Measurements from ENCODE around the gene SHB.

Gene SHB

DNA sequence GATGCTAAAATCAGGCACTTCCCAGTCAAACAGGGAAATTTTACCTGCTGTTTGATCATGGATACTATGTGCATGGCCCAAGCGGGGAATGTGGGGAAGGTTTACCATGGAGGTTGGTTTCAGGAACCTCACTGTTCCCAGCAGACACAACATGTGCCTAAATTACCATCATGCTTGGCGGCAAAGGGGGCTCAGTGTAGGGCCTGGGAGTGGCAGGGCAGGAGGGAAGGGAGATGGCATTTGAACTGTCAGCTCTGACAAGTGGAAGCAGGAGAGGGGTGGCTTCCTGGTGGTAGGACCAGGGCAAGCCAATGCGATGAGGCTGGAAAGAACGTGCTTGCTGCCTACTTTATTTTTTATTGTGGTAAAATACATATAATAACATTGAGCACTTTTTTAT lies 93.4 kb downstream of the SHB start:
- no peak for DNase-seq (ENCODE audit: extremely low read depth, insufficient read length)
- Histone ChIP-seq H3K36me3 (ENCODE audit: control insufficient read depth, insufficient read depth, low read length) (no peaks in the 10 kb centered on the region), H3K4me3 (replicated peaks; ENCODE audit: low read depth, low read length) (no peak overlapping the region), H3K27me3 (replicated peaks; ENCODE audit: control insufficient read depth, insufficient read depth, low read length) (no peaks in the 10 kb centered on the region)
- TF ChIP-seq CTCF (IDR thresholded peaks at IDR 0.05; ENCODE audit: insufficient read depth, low read length, poor library complexity, severe bottlenecking), result no peak

DNA sequence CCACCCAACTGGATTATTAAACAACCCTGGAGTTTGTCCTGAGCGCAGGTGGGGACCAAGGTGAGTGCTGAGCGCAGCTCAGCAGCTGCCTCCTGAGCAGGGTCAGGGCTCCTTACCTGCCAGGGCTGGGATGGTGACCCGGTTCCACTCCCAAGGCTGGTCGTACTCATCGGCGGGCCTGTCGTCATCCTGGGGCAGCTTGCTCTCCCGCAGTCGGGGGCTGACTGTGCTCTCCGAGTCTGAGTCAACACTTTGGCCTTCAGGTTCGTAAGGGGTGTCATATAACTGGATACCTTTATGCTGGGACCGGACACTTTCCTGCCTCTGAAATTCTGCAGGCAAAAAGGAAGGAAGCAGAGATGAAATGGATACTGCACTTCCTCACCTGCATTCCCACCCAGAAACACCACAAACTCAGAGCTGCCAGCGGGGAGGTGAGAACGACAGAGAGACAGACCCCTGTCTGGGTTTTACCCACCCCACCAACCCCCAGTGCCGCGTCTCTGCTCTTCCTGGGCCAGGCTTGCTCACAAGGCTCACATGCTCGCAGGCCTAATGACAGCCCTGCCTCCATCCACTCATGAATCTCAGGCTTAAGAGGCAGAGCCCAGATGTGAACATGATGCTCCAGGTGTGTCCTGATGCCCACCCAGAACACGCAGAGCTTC lies 94.4 kb downstream of the SHB start:
- TF ChIP-seq CTCF (IDR thresholded peaks at IDR 0.05; ENCODE audit: insufficient read depth, low read length, poor library complexity, severe bottlenecking), result no peak
- DNase-seq (ENCODE audit: extremely low read depth, insufficient read length), result no peak
- H3K4me3 ChIP-seq (replicated peaks; ENCODE audit: low read depth, low read length), result no peak overlapping the region
- no peaks in the 10 kb centered on the region for H3K27me3 ChIP-seq (replicated peaks; ENCODE audit: control insufficient read depth, insufficient read depth, low read length)
- no peaks in the 10 kb centered on the region for H3K36me3 ChIP-seq (ENCODE audit: control insufficient read depth, insufficient read depth, low read length)

DNA sequence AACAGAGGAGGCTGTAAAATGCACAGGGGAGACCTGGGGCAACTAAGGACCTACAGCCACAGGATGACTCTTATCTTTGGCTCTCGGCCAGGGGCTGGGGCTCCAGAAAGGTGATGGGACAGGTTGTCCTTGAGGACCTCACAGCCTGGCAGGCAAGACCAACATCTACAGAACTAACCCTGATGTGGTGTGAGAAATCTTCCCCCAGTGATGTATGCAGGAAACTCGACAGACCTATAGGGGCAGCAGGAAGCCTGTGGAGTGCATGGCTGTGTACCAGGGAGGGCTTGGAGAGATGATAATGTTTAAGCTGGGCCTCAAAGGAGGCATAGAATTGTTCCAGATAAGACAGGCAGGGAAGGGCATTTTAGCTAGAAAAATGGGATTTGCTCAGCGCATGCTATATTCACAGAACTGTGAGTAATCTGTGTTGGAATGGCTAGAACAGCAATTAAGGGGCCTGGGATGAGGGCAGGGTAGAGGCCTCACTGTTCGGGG lies 96.6 kb downstream of the SHB start:
- no peaks in the 10 kb centered on the region for H3K27me3 ChIP-seq (replicated peaks; ENCODE audit: control insufficient read depth, insufficient read depth, low read length)
- DNase-seq (ENCODE audit: extremely low read depth, insufficient read length), result no peak
- no peak for TF ChIP-seq CTCF (IDR thresholded peaks at IDR 0.05; ENCODE audit: insufficient read depth, low read length, poor library complexity, severe bottlenecking)
- H3K36me3 ChIP-seq (ENCODE audit: control insufficient read depth, insufficient read depth, low read length), result no peaks in the 10 kb centered on the region
- H3K4me3 ChIP-seq (replicated peaks; ENCODE audit: low read depth, low read length), result no peak overlapping the region

DNA sequence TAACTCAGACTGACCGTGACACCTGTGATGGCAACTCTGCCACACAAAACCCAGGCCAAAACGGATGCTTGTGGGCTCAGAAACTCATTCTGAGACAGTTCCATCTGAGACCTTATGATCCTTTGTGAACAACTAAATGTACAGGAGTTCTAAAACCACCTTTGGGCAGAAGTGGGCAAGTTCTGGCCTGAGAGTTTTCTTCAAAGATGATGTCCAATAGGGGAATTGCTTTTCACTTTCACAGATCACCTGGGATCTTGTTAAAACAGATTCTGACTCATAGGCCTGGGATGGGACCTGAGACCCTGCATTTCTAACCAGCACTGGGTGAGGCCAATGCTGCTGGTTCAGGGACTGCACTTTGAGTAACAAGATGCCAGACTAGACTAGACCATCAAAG lies 97.3 kb downstream of the SHB start:
- DNase-seq (ENCODE audit: extremely low read depth, insufficient read length), result no peak
- TF ChIP-seq CTCF (IDR thresholded peaks at IDR 0.05; ENCODE audit: insufficient read depth, low read length, poor library complexity, severe bottlenecking), result no peak
- Histone ChIP-seq H3K4me3 (replicated peaks; ENCODE audit: low read depth, low read length) (no peak overlapping the region), H3K36me3 (ENCODE audit: control insufficient read depth, insufficient read depth, low read length) (no peaks in the 10 kb centered on the region), H3K27me3 (replicated peaks; ENCODE audit: control insufficient read depth, insufficient read depth, low read length) (no peaks in the 10 kb centered on the region)

GRCh38 chr9:37971108-37971459 lies 97.9 kb downstream of the SHB start:
- Histone ChIP-seq H3K36me3 (ENCODE audit: control insufficient read depth, insufficient read depth, low read length) (no peaks in the 10 kb centered on the region), H3K27me3 (replicated peaks; ENCODE audit: control insufficient read depth, insufficient read depth, low read length) (no peaks in the 10 kb centered on the region), H3K4me3 (replicated peaks; ENCODE audit: low read depth, low read length) (no peak overlapping the region)
- no peak for TF ChIP-seq CTCF (IDR thresholded peaks at IDR 0.05; ENCODE audit: insufficient read depth, low read length, poor library complexity, severe bottlenecking)
- no peak for DNase-seq (ENCODE audit: extremely low read depth, insufficient read length)

Measured in GM06990 (cell line).